HG03280 (cell line): ENCODE data around the gene PODN.

Experiments
- ATAC-seq: cut with Tn5 transposase; IDR thresholded peaks from one replicate; pipeline ENCODE4 v1.9.1; 2021; ENCODE audit warnings: mild to moderate bottlenecking, moderate library complexity; ENCODE audit not compliant: unreplicated experiment

The PODN gene

GRCh38 chr1:53088616-53089300 is 26.7 kb downstream of the PODN start:
- no peak for ATAC-seq

GRCh38 chr1:53089478-53090226 is 27.6 kb downstream of the PODN start:
- no peak for ATAC-seq

- no peak for ATAC-seq
Measured at GRCh38 chr1:53090227-53091147, 28.5 kb downstream of the PODN start.

- no peak for ATAC-seq
Measured at GRCh38 chr1:53091841-53092645, 30.0 kb downstream of the PODN start.

GRCh38 chr1:53092659-53093450 is 30.8 kb downstream of the PODN start:
- no peak for ATAC-seq

GRCh38 chr1:53093451-53093754 is 31.4 kb downstream of the PODN start:
- no peak for ATAC-seq

GRCh38 chr1:53093778-53094532 is 31.9 kb downstream of the PODN start:
- ATAC-seq: no peak

- no peak for ATAC-seq
Measured at GRCh38 chr1:53094533-53094919, 32.5 kb downstream of the PODN start.

- ATAC-seq: no peak
Measured at GRCh38 chr1:53104289-53104913, 42.4 kb downstream of the PODN start.

- ATAC-seq: no peak
Measured at GRCh38 chr1:53107090-53107489, 45.1 kb downstream of the PODN start.

- ATAC-seq: no peak
Measured at GRCh38 chr1:53107570-53108322, 45.7 kb downstream of the PODN start.

GRCh38 chr1:53108646-53109580 is 46.9 kb downstream of the PODN start:
- no peak for ATAC-seq

GRCh38 chr1:53110370-53111072 is 48.5 kb downstream of the PODN start:
- ATAC-seq: no peak

GRCh38 chr1:53111073-53111556 is 49.1 kb downstream of the PODN start:
- ATAC-seq: no peak

- ATAC-seq: no peak
Measured at GRCh38 chr1:53111693-53112092, 49.7 kb downstream of the PODN start.

- no peak for ATAC-seq
Measured at GRCh38 chr1:53112271-53112774, 50.3 kb downstream of the PODN start.
